Measurements from ENCODE around the gene SH3PXD2A.

- TF ChIP-seq CTCF (IDR thresholded peaks at IDR 0.05; ENCODE audit: insufficient read depth, low read depth, low read length) (no peak), EZH2 (IDR thresholded peaks at IDR 0.05; ENCODE audit: insufficient read depth, low read length) (no peak)
Observed at GRCh38 chr10:103558911-103559310, 296.5 kb downstream of the SH3PXD2A start.
